Epithelial cell of proximal tubule (primary cell): ENCODE results near the gene CPS1. TPM values are rescaled to one million over a fixed set of nuclear protein-coding genes. Genes with fewer than 3 reads are reported as not detected.
A peak's percentile ranks its signal among the peaks of the same experiment; 100 is the strongest.

Source experiments
- DNase-seq: peaks from one replicate; pipeline ENCODE4 v3.0.0-alpha.2; 2011; ENCODE audit warnings: low read depth
- H3K4me3 ChIP-seq: 2 replicates; pipeline ENCODE4 v1.5.1; 2011; ENCODE audit warnings: low read depth, mild to moderate bottlenecking, low read length
- total RNA-seq: library from RNA; depleted of rRNA; stranded (reverse); fragments of >200 nt; gene quantifications from 2 replicates; pipeline ENCODE4 v1.2.3, GENCODE V29; 2015
- TF ChIP-seq, protein P1 (sequence below): conservative IDR thresholded peaks from 2 replicates; pipeline ENCODE4 v1.5.1; 2012; ENCODE audit warnings: low read depth, mild to moderate bottlenecking, low read length

Gene CPS1
- total RNA-seq, 1 donor from 2014 or later, result 2.8 TPM

DNA sequence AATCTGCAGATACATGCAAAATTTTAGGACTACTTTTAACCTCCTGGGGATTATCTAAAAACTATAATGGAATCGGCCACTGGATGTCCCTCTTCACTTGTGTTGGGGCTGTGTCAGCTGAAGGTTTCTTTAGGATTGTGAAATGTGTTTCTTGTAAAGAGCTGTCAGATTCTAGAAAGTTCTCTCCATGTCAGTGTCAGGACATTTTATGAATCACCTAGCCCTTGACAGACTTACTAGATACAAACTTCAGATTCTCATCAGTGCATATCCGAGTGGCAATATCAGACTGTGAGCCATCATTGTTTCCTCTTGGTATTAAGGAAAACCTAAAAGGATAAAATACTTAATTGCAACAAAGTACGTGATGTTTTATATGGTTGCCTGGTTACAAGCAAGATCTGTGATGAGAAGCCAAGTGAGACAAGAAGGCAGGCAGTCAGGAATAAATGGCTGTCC, 107.3 kb downstream of the CPS1 start:
- TF ChIP-seq, protein P1, sequence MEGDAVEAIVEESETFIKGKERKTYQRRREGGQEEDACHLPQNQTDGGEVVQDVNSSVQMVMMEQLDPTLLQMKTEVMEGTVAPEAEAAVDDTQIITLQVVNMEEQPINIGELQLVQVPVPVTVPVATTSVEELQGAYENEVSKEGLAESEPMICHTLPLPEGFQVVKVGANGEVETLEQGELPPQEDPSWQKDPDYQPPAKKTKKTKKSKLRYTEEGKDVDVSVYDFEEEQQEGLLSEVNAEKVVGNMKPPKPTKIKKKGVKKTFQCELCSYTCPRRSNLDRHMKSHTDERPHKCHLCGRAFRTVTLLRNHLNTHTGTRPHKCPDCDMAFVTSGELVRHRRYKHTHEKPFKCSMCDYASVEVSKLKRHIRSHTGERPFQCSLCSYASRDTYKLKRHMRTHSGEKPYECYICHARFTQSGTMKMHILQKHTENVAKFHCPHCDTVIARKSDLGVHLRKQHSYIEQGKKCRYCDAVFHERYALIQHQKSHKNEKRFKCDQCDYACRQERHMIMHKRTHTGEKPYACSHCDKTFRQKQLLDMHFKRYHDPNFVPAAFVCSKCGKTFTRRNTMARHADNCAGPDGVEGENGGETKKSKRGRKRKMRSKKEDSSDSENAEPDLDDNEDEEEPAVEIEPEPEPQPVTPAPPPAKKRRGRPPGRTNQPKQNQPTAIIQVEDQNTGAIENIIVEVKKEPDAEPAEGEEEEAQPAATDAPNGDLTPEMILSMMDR, result peak; percentile 54
- H3K4me3 ChIP-seq, result no peak overlapping the region
- DNase-seq, result peak; percentile 13

DNA sequence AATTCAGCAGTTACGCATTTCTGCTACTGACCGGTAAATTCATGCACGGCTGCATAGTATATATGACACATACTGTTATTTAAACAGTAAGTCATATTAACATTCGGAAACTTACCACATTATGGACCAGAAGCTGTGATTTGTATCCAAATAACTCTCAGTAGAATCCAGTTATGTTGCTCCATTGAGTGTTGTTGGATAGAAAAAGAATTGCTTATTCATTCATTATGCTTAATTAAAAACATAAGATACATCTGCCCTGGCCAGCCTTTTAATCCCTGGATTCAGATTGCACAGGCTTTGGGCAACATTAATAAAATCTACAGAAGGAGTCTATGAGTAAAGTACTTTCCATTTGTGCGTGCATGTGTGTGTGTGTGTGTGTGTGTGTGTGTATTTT, 111.3 kb downstream of the CPS1 start:
- H3K4me3 ChIP-seq, result no peak overlapping the region
- DNase-seq, result no peak
- TF ChIP-seq, protein P1, result no peak

DNA sequence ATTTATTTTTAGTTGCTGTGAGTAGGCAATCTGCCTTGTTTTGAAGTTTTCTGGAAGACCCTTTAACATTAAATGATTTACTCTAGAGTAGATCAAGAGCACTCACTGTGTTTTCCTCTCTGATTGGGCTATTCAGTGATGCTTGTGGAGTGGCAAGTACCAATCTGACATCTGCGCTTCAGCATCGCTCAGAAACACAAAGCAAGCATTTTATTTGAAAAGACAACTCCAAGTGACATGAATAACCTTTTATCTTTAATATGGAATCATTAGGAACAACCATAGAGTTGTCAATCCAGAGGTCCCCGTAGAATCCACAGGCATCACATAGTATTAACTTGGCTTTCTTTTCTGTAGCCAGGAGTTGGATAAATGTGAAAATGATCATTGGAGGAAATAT, 114.7 kb downstream of the CPS1 start:
- H3K4me3 ChIP-seq, result no peak overlapping the region
- TF ChIP-seq, protein P1, result no peak
- DNase-seq, result no peak

DNA sequence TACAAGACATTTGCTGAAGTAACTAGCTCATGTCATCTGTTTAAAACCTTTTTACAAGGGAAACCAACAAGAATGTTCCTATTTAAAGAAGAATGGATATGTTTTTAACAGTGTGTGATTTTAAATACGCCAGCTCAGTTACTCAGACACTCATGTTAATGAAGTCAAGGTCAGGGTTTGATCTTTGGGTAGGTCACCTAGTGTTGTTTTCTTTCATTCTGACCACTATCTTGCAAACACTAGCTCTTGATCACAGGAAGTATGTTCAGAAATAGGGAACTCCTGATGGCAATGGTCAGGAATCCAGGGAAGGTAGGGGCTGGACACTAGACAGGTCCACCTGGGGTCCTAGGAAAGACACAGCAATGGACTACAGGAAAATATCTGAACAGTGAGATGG, 116.7 kb downstream of the CPS1 start:
- TF ChIP-seq, protein P1, result no peak
- no peak overlapping the region for H3K4me3 ChIP-seq
- DNase-seq, result no peak

DNA sequence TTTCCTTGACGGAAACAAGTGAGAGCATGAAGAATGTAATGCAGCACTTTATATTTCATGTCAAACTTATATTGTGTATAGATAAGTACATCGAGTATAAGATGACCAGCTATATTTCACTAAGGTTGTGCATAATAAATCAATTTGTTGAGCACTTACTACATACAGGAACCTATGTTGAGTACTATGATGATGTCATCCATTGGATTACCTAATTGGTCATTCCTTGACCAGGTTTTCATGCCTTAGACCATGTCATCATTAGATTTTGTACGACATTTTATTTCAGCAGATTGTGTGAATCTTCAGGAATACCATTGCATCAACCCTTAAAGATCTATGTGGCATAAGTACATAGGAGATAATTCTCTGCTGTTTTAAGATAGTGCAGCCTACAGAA, 119.7 kb downstream of the CPS1 start:
- no peak overlapping the region for H3K4me3 ChIP-seq
- DNase-seq, result no peak
- TF ChIP-seq, protein P1, result no peak

DNA sequence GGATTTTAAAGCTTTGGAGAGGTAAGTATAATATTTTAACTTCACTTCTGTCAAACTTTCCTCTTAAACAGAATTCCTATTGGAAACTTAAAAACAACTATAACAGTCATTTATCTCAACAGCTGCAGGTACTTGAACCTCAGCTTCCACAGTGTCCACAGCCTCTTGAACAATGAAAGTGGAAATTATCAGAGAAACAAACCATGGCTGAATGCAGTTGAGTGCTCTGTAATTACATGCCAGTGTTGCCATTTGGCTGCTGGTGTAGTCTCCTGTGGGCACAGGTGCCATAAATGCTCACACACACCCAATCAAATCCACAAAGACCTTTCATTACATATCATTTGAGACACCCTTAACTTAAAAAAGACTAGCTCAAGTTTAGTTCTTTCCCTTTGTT, 125.1 kb downstream of the CPS1 start:
- TF ChIP-seq, protein P1, result no peak
- DNase-seq, result no peak
- no peak overlapping the region for H3K4me3 ChIP-seq

DNA sequence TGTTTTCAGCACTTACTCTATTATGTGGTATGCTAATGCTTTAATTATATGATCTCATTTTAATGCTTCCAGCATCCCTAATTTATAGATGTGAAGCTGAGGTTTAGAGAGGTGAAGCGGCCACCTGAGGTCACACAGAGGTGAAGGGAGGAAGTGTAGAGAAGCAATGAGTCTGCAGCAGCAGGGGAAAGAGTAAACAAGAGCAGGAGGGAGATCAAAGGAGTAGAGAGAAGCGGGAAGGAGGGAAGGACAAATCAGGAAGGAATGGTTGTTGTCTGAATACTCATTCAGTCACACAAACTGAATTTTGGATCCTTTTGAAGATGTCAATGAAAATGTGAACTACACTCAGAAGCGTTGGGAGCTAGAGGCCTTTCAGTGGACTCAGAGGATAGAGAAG, 130.0 kb downstream of the CPS1 start:
- no peak overlapping the region for H3K4me3 ChIP-seq
- TF ChIP-seq, protein P1, result no peak
- no peak for DNase-seq
